Neural progenitor cell (in vitro differentiated cells): ENCODE data around the gene HSD11B1L. TPM values are rescaled to one million over a fixed set of nuclear protein-coding genes. Genes with fewer than 3 reads are reported as not detected.

Source experiments
- DNase-seq: peaks from one replicate; pipeline ENCODE4 v3.0.0-alpha.2; 2016; ENCODE audit warnings: low spot score
- H2AFZ ChIP-seq: fragments of 200-600 bp; sonication (generic); replicated peaks from 2 replicates; pipeline ENCODE4 v1.6.1; 2016; ENCODE audit warnings: antibody characterized with exemption
- H3F3A ChIP-seq: fragments of 200-600 bp; sonication (generic); 2 replicates; pipeline ENCODE4 v1.6.1; 2016; ENCODE audit warnings: antibody characterized with exemption, low read depth
- H3K27ac ChIP-seq: fragments of 200-600 bp; sonication (generic); 2 replicates; pipeline ENCODE4 v1.5.1; 2016; ENCODE audit warnings: mild to moderate bottlenecking
- H3K27me3 ChIP-seq: fragments of 200-600 bp; sonication (generic); 2 replicates; pipeline ENCODE4 v1.6.1; 2016; ENCODE audit warnings: mild to moderate bottlenecking, moderate library complexity
- H3K36me3 ChIP-seq: fragments of 200-600 bp; sonication (generic); 2 replicates; pipeline ENCODE4 v1.5.1; 2016
- H3K4me1 ChIP-seq: fragments of 200-600 bp; sonication (generic); 2 replicates; pipeline ENCODE4 v1.6.1; 2016; ENCODE audit warnings: mixed run types
- H3K4me2 ChIP-seq: fragments of 200-600 bp; sonication (generic); 2 replicates; pipeline ENCODE4 v1.6.1; 2016
- H3K4me3 ChIP-seq: fragments of 200-600 bp; sonication (generic); 2 replicates; pipeline ENCODE4 v1.5.1; 2016
- H3K79me2 ChIP-seq: fragments of 200-600 bp; sonication (generic); 2 replicates; pipeline ENCODE4 v1.6.1; 2016; ENCODE audit warnings: low read depth
- H3K9ac ChIP-seq: fragments of 200-600 bp; sonication (generic); 2 replicates; pipeline ENCODE4 v1.6.1; 2016
- H3K9me3 ChIP-seq: fragments of 200-600 bp; sonication (generic); 2 replicates; pipeline ENCODE4 v1.5.1; 2016; ENCODE audit warnings: low read depth
- H4K20me1 ChIP-seq: fragments of 200-600 bp; sonication (generic); 2 replicates; pipeline ENCODE4 v1.6.1; 2016; ENCODE audit warnings: low read depth
- H3K27ac Mint-ChIP-seq: 3 replicates; pipeline ENCODE4 v1.8.0; 2021; ENCODE audit warnings: mixed read lengths
- H3K27me3 Mint-ChIP-seq: 2 replicates; pipeline ENCODE4 v1.8.0; 2022; ENCODE audit warnings: low read depth, mild to moderate bottlenecking, inconsistent platforms, moderate library complexity, mixed read lengths; ENCODE audit not compliant: insufficient read depth
- H3K36me3 Mint-ChIP-seq: 3 replicates; pipeline ENCODE4 v1.8.0; 2021; ENCODE audit warnings: mixed read lengths
- H3K4me1 Mint-ChIP-seq: 3 replicates; pipeline ENCODE4 v1.8.0; 2021; ENCODE audit warnings: mixed read lengths
- H3K4me3 Mint-ChIP-seq: 3 replicates; pipeline ENCODE4 v1.8.0; 2021; ENCODE audit warnings: mild to moderate bottlenecking, moderate library complexity, mixed read lengths
- H3K9me3 Mint-ChIP-seq: 3 replicates; pipeline ENCODE4 v1.8.0; 2020; ENCODE audit warnings: mixed read lengths
- EZH2 ChIP-seq: fragments of 200-600 bp; sonication (generic); IDR thresholded peaks from 2 replicates; pipeline ENCODE4 v1.6.1; 2017; ENCODE audit warnings: antibody characterized with exemption, mild to moderate bottlenecking, moderate library complexity
- EZH2phosphoT487 ChIP-seq: fragments of 200-600 bp; sonication (generic); IDR thresholded peaks from 2 replicates; pipeline ENCODE4 v1.6.1; 2017; ENCODE audit warnings: antibody characterized with exemption
- total RNA-seq: library from RNA; depleted of rRNA; stranded (reverse); fragments of >200 nt; gene quantifications from 2 replicates; pipeline ENCODE4 v1.2.3, GENCODE V29; 2015; ENCODE audit warnings: low replicate concordance
- TF ChIP-seq, protein P1 (sequence below): fragments of 200-600 bp; sonication (generic); IDR thresholded peaks from 2 replicates; pipeline ENCODE4 v1.5.1; 2017; ENCODE audit warnings: antibody characterized with exemption, mild to moderate bottlenecking

HSD11B1L gene, protein sequence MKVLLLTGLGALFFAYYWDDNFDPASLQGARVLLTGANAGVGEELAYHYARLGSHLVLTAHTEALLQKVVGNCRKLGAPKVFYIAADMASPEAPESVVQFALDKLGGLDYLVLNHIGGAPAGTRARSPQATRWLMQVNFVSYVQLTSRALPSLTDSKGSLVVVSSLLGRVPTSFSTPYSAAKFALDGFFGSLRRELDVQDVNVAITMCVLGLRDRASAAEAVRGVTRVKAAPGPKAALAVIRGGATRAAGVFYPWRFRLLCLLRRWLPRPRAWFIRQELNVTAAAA
- total RNA-seq = 7.7 and 60.5 TPM in 2 replicates

DNA sequence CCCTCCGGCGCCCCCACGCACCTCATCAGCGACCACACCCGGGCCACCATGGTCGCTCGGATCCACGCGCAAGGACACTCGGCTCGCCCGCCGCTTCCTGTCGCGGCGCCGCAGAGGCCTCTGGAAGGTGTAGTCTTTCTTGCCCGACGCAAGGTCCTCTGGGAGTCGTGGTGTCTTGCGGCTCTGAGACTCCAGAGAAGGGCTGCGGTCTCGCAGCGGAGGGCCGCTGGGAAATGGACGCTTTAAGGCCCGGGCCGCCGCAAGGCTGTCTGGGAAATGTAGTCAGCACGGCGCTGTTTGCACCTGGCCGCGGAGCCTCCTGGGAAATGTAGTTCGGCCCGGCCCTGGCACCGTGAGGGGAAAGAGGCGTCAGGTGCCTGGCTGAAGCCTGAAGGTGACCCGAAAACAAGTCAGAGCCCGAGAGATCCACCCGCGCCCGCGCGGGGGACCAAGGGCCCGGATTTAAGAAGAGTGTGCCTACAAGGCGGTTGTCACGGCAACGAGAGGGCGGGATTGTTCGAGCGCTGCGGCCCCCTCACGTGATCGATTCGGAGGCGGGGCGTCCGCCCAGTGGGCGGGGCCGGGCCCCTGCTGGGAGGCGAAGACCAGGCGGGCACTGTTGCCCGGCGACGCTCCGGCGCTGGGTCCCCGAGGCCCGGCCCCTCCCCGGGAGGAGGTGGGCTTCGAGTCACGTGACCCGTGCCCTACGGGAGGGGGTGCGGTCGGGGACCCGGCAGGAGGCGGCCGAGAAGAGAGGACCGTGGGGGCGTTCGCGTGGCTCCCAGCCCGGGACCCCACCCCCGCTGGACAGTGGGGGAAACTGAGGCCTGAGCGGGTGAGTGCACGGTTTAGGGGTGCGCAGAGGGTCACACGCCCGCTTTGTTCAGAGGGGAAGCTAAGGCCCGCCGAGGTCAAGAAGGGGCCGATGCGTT is at the start of gene HSD11B1L, which contains the start of gene MICOS13:
TSS of gene HSD11B1L (plus strand) at position 591 of the 932 bp plus-strand sequence. CDS start 3,806 bp downstream, outside the sequence.
TSS of gene MICOS13 (minus strand) at position 80 of the 932 bp plus-strand sequence. CDS start at position 50, 30 bp downstream.
- Mint-ChIP-seq H3K9me3 (no peaks in the 10 kb centered on the region), H3K4me1 (peaks cover 30% of the 10 kb centered on the region), H3K4me3 (peak within 1 kb of the TSS; percentile 98), H3K36me3 (no peaks in the 10 kb centered on the region), H3K27me3 (peaks cover 5% of the 10 kb centered on the region), H3K27ac (peak within 1 kb of the TSS; percentile 99)
- peaks cover 3% of the 10 kb centered on the region for H3K4me1 ChIP-seq
- no peaks in the 10 kb centered on the region for H3K9me3 ChIP-seq
- no peaks in the 10 kb centered on the region for H3K27me3 ChIP-seq
- H3K36me3 ChIP-seq = no peaks in the 10 kb centered on the region
- peak within 1 kb of the TSS; percentile 85 for H3K4me2 ChIP-seq
- H4K20me1 ChIP-seq = no peaks in the 10 kb centered on the region
- TF ChIP-seq EZH2phosphoT487 (no peak), EZH2 (no peak)
- TF ChIP-seq, protein P1, sequence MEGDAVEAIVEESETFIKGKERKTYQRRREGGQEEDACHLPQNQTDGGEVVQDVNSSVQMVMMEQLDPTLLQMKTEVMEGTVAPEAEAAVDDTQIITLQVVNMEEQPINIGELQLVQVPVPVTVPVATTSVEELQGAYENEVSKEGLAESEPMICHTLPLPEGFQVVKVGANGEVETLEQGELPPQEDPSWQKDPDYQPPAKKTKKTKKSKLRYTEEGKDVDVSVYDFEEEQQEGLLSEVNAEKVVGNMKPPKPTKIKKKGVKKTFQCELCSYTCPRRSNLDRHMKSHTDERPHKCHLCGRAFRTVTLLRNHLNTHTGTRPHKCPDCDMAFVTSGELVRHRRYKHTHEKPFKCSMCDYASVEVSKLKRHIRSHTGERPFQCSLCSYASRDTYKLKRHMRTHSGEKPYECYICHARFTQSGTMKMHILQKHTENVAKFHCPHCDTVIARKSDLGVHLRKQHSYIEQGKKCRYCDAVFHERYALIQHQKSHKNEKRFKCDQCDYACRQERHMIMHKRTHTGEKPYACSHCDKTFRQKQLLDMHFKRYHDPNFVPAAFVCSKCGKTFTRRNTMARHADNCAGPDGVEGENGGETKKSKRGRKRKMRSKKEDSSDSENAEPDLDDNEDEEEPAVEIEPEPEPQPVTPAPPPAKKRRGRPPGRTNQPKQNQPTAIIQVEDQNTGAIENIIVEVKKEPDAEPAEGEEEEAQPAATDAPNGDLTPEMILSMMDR = no peak
- DNase-seq = peak; percentile 99
- H3K9ac ChIP-seq = peak within 1 kb of the TSS; percentile 46
- no peak within 1 kb of the TSS for H3K27ac ChIP-seq
- H3F3A ChIP-seq = peaks cover 5% of the 10 kb centered on the region
- no peaks in the 10 kb centered on the region for H3K79me2 ChIP-seq
- peak within 1 kb of the TSS; percentile 69 for H3K4me3 ChIP-seq
- peak within 1 kb of the TSS; percentile 86 for H2AFZ ChIP-seq

DNA sequence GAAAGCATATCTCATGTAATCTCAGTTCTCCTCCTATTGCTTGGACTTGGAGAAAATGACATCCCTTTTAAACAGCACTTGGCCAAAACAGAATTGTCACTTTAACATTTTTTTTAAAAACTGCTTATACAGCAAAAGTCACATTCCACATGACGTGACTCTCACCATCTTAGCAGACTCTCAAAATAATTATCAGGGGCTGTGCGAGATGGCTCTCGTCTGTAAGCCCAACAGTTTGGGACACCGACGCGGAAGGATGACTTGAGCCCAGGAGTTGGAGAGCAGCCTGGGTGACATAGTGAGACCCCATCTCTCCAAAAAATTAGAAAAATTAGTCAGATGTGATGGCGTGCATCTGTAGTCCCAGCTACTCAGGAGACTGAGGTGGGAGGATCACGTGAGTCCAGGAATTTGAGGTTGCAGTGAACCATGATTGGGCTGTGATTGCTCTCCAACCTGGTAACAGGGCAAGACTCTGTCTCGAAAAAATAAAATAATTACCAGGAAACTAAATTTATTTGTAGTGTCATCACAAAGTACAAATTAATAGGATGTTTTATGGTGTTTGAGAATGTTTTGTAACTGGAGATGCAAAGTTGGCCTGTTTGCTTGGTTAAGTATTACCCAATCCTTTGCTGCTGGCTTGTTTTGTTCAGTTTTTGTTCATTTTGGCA is 49.1 kb upstream of the HSD11B1L start:
- no peak for DNase-seq
- Histone ChIP-seq H3K27ac (no peak overlapping the region), H3K27me3 (no peaks in the 10 kb centered on the region), H3K4me3 (no peak overlapping the region), H3K4me2 (no peak overlapping the region), H3K36me3 (peaks cover 9% of the 10 kb centered on the region), H3F3A (peaks cover 5% of the 10 kb centered on the region), H3K79me2 (peaks cover 100% of the 10 kb centered on the region), H3K4me1 (no peaks in the 10 kb centered on the region), H3K9ac (no peak overlapping the region), H2AFZ (no peak overlapping the region), H4K20me1 (peaks cover 97% of the 10 kb centered on the region), H3K9me3 (no peaks in the 10 kb centered on the region)
- H3K4me1 Mint-ChIP-seq = peaks cover 5% of the 10 kb centered on the region
- TF ChIP-seq, protein P1 = no peak
- TF ChIP-seq EZH2 (no peak), EZH2phosphoT487 (no peak)
- H3K27me3 Mint-ChIP-seq = no peaks in the 10 kb centered on the region
- no peak overlapping the region for H3K27ac Mint-ChIP-seq
- no peak overlapping the region for H3K4me3 Mint-ChIP-seq
- peaks cover 17% of the 10 kb centered on the region for H3K36me3 Mint-ChIP-seq
- H3K9me3 Mint-ChIP-seq = no peaks in the 10 kb centered on the region

DNA sequence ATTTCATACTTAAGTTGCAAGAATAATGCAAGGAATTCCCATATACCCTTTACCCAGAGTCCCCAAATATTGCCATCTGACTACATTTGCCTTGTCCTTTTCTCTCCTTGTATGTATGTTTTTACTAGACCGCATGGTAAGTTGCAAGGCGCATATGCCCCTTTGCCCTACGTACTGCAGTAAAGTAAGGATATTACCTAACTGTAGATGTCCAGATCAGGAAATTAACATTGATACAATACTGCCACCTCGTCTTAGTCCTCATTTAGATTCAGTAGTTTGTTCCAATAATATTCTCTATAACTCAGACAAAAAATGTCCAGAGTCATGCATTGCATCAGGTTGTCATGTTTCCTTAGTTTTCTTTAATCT is 48.6 kb upstream of the HSD11B1L start:
- Histone ChIP-seq H3K36me3 (peaks cover 9% of the 10 kb centered on the region), H3F3A (peaks cover 5% of the 10 kb centered on the region), H3K4me1 (no peaks in the 10 kb centered on the region), H3K9ac (no peak overlapping the region), H3K4me3 (no peak overlapping the region), H3K9me3 (no peaks in the 10 kb centered on the region), H2AFZ (no peak overlapping the region), H3K27me3 (no peaks in the 10 kb centered on the region), H3K4me2 (no peak overlapping the region), H3K79me2 (peaks cover 100% of the 10 kb centered on the region), H4K20me1 (peaks cover 95% of the 10 kb centered on the region), H3K27ac (no peak overlapping the region)
- DNase-seq = no peak
- H3K9me3 Mint-ChIP-seq = no peaks in the 10 kb centered on the region
- H3K4me3 Mint-ChIP-seq = no peak overlapping the region
- no peak overlapping the region for H3K27ac Mint-ChIP-seq
- no peak for TF ChIP-seq EZH2
- no peaks in the 10 kb centered on the region for H3K27me3 Mint-ChIP-seq
- H3K4me1 Mint-ChIP-seq = peaks cover 5% of the 10 kb centered on the region
- peaks cover 17% of the 10 kb centered on the region for H3K36me3 Mint-ChIP-seq
